Dendritic cell treated with granulocyte-macrophage colony-stimulating factor and Interleukin-4, amounts not matched to agents 40 ng/mL and 50 ng/mL, for 4 days (primary cell): ENCODE measurements around the gene FNTB.

ENCODE experiments used
- H3K27ac Mint-ChIP-seq: one replicate; pipeline ENCODE4 v1.8.0; 2022; ENCODE audit warnings: mild to moderate bottlenecking, mixed read lengths
- H3K27me3 Mint-ChIP-seq: one replicate; pipeline ENCODE4 v1.8.0; 2022; ENCODE audit warnings: mild to moderate bottlenecking, mixed read lengths
- H3K36me3 Mint-ChIP-seq: one replicate; pipeline ENCODE4 v1.8.0; 2022; ENCODE audit warnings: low read depth, mixed read lengths
- H3K4me1 Mint-ChIP-seq: one replicate; pipeline ENCODE4 v1.8.0; 2022; ENCODE audit warnings: low read depth, mixed read lengths
- H3K4me3 Mint-ChIP-seq: one replicate; pipeline ENCODE4 v1.8.0; 2022; ENCODE audit warnings: mild to moderate bottlenecking, moderate library complexity, mixed read lengths
- H3K9me3 Mint-ChIP-seq: one replicate; pipeline ENCODE4 v1.8.0; 2022; ENCODE audit warnings: mixed read lengths
- intact Hi-C: fragments of 100-400 bp; cut with micrococcal nuclease; formaldehyde crosslinking; loops from one replicate; pipeline ENCODE4 v1.15.0; 2022

Gene FNTB

GRCh38 chr14:64947710-64948611 lies 38.7 kb upstream of the FNTB start:
- no peaks in the 10 kb centered on the region for H3K9me3 Mint-ChIP-seq
- H3K36me3 Mint-ChIP-seq = peaks cover 52% of the 10 kb centered on the region
- intact Hi-C loops = no loop called here
- peaks cover 22% of the 10 kb centered on the region for H3K4me1 Mint-ChIP-seq
- no peak overlapping the region for H3K4me3 Mint-ChIP-seq
- no peaks in the 10 kb centered on the region for H3K27me3 Mint-ChIP-seq
- no peak overlapping the region for H3K27ac Mint-ChIP-seq

- intact Hi-C loops = no loop called here
- Mint-ChIP-seq H3K27me3 (no peaks in the 10 kb centered on the region), H3K9me3 (no peaks in the 10 kb centered on the region), H3K4me1 (peaks cover 15% of the 10 kb centered on the region), H3K36me3 (peaks cover 47% of the 10 kb centered on the region), H3K4me3 (no peak overlapping the region), H3K27ac (no peak overlapping the region)
These were observed 38.0 kb upstream of the FNTB start for GRCh38 chr14:64948612-64949210.

DNA sequence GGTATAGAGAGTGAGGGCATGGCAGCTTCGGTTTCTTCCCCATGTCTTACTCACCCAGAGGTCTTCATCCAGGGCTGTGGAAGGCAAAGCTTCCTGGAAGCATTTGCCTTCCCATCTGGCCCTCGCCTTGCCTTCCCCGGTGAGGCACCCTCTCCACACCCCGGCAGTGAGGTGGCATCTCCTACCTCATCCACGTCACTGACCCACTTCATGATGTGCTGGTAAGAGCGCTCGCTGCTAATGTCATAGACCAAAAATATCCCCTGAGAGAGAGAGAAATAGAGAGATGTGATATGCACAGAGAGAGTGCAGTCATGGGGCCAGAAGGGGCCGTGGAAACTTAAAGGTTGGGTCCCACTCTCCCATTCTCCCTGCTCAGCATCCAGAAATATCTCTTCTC lies 35.8 kb upstream of the FNTB start:
- peaks cover 34% of the 10 kb centered on the region for H3K36me3 Mint-ChIP-seq
- no peaks in the 10 kb centered on the region for H3K27me3 Mint-ChIP-seq
- H3K9me3 Mint-ChIP-seq = no peaks in the 10 kb centered on the region
- intact Hi-C loops = no loop called here
- H3K27ac Mint-ChIP-seq = no peak overlapping the region
- peaks cover 7% of the 10 kb centered on the region for H3K4me1 Mint-ChIP-seq
- H3K4me3 Mint-ChIP-seq = no peak overlapping the region

- H3K27me3 Mint-ChIP-seq = no peaks in the 10 kb centered on the region
- no peaks in the 10 kb centered on the region for H3K9me3 Mint-ChIP-seq
- H3K36me3 Mint-ChIP-seq = peaks cover 36% of the 10 kb centered on the region
- H3K4me1 Mint-ChIP-seq = peaks cover 7% of the 10 kb centered on the region
- no peak overlapping the region for H3K4me3 Mint-ChIP-seq
- intact Hi-C loops = no loop called here
- H3K27ac Mint-ChIP-seq = no peak overlapping the region
These were observed 35.4 kb upstream of the FNTB start for GRCh38 chr14:64951291-64951690.

- Mint-ChIP-seq H3K4me1 (peaks cover 7% of the 10 kb centered on the region), H3K27ac (no peak overlapping the region), H3K4me3 (no peak overlapping the region), H3K36me3 (peaks cover 36% of the 10 kb centered on the region), H3K9me3 (no peaks in the 10 kb centered on the region), H3K27me3 (no peaks in the 10 kb centered on the region)
- intact Hi-C loops = no loop called here
These were observed 35.0 kb upstream of the FNTB start for GRCh38 chr14:64951724-64952123.

DNA sequence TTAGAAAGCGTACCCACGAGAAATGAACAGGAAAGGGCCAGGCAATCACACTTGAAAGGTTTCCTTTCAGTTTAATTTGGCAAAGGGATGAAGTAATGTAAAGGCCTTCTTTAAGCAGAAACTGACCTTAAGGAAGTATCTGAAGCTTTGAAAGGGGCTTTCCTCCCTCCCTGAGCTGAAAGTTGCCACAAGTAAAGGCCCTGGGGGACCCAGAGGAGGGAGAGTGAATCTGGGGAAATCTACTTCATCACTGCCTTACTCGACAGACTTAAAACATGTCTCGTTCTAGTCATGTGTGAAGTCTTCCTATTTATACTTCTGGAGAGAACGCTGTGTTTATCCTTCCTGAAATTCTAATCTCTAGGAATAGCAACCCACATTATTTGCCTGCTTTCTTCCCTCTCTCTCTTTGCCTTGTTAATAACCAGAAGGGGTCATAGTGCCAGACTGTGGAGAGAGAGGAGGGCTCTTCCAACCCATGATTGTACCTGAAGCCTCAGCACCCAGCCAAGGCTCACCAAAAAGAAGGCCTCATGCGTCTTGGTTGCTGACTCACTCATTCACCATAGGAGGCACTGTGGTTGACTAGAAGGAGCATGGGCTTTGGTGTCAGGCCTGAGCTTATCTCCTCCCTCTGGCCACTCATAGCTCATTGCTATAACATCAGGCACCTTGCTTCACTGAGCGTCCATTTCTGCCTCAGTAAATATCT lies 33.9 kb upstream of the FNTB start:
- H3K27me3 Mint-ChIP-seq = no peaks in the 10 kb centered on the region
- no peaks in the 10 kb centered on the region for H3K4me1 Mint-ChIP-seq
- H3K9me3 Mint-ChIP-seq = no peaks in the 10 kb centered on the region
- intact Hi-C loops = no loop called here
- peaks cover 31% of the 10 kb centered on the region for H3K36me3 Mint-ChIP-seq
- no peak overlapping the region for H3K27ac Mint-ChIP-seq
- no peak overlapping the region for H3K4me3 Mint-ChIP-seq

GRCh38 chr14:64953310-64953654 lies 33.4 kb upstream of the FNTB start:
- H3K4me1 Mint-ChIP-seq = no peaks in the 10 kb centered on the region

GRCh38 chr14:64953661-64954060 lies 33.0 kb upstream of the FNTB start:
- peaks cover 22% of the 10 kb centered on the region for H3K36me3 Mint-ChIP-seq
- no peak overlapping the region for H3K27ac Mint-ChIP-seq
- H3K27me3 Mint-ChIP-seq = no peaks in the 10 kb centered on the region
- no peak overlapping the region for H3K4me3 Mint-ChIP-seq
- intact Hi-C loops = no loop called here
- H3K9me3 Mint-ChIP-seq = no peaks in the 10 kb centered on the region
- H3K4me1 Mint-ChIP-seq = no peaks in the 10 kb centered on the region

More at GRCh38 chr14:64953310-64953654, 33.4 kb upstream of the FNTB start:
- Mint-ChIP-seq H3K4me3 (no peak overlapping the region), H3K36me3 (peaks cover 25% of the 10 kb centered on the region), H3K27me3 (no peaks in the 10 kb centered on the region), H3K27ac (no peak overlapping the region), H3K9me3 (no peaks in the 10 kb centered on the region)
- intact Hi-C loops = no loop called here

- intact Hi-C loops = no loop called here
- Mint-ChIP-seq H3K27ac (no peak overlapping the region), H3K27me3 (no peaks in the 10 kb centered on the region), H3K4me3 (no peak overlapping the region), H3K9me3 (no peaks in the 10 kb centered on the region), H3K4me1 (no peaks in the 10 kb centered on the region), H3K36me3 (peaks cover 22% of the 10 kb centered on the region)
These were observed 32.0 kb upstream of the FNTB start for GRCh38 chr14:64954491-64955240.

DNA sequence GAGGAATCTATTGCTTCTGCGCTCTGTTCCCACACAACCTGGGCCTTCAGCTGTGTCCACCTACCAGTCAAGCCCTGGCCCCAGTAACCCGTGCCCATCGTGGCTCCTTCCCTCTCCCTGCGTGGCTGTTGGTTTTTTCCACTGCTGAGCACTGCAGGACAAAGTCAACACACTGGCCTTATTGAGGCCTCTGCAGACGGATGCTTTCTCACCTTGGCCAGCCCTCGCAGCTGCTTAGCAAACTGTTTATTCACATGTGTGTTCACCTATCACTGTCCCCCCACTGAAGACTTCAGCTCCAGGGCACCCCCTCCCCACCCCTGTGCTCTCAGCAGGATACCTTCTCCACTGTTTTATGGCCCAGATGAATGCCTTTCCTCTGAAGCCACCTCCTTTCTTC lies 31.4 kb upstream of the FNTB start:
- H3K4me3 Mint-ChIP-seq = no peak overlapping the region

GRCh38 chr14:64956697-64957406 lies 29.8 kb upstream of the FNTB start:
- no peaks in the 10 kb centered on the region for H3K27me3 Mint-ChIP-seq
- intact Hi-C loops = no loop called here
- no peak overlapping the region for H3K27ac Mint-ChIP-seq
- no peak overlapping the region for H3K4me3 Mint-ChIP-seq
- no peaks in the 10 kb centered on the region for H3K4me1 Mint-ChIP-seq
- H3K9me3 Mint-ChIP-seq = no peaks in the 10 kb centered on the region
- H3K36me3 Mint-ChIP-seq = peaks cover 11% of the 10 kb centered on the region

More for the DNA sequence above, 31.4 kb upstream of the FNTB start:
- H3K4me1 Mint-ChIP-seq = no peaks in the 10 kb centered on the region
- H3K36me3 Mint-ChIP-seq = peaks cover 16% of the 10 kb centered on the region
- H3K9me3 Mint-ChIP-seq = no peaks in the 10 kb centered on the region
- intact Hi-C loops = no loop called here
- H3K27ac Mint-ChIP-seq = no peak overlapping the region
- H3K27me3 Mint-ChIP-seq = no peaks in the 10 kb centered on the region

DNA sequence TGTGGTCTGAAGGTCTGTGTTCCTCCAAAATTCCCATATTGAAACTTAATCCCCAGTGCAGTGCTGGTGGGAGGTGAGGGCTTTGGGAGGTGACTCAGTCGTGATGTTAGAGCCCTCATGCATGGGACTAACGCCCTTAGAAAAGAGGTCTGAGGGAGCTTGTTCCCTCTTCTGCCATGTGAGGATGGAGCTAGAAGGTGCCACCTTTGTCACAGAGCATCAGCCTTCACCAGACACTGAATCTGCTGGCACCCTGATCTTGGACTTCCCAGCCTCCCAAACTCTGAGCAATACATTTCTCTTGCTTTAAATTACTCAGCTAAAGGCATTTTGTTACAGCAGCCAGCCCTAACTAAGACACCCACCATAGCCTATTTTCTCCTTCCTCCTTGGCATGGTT lies 28.5 kb upstream of the FNTB start:
- Mint-ChIP-seq H3K27me3 (no peaks in the 10 kb centered on the region), H3K4me3 (no peak overlapping the region), H3K4me1 (no peaks in the 10 kb centered on the region), H3K9me3 (no peaks in the 10 kb centered on the region), H3K36me3 (peaks cover 11% of the 10 kb centered on the region), H3K27ac (no peak overlapping the region)
- intact Hi-C loops = no loop called here

GRCh38 chr14:64958743-64959142 lies 28.0 kb upstream of the FNTB start:
- Mint-ChIP-seq H3K9me3 (no peaks in the 10 kb centered on the region), H3K4me1 (no peaks in the 10 kb centered on the region), H3K36me3 (peaks cover 11% of the 10 kb centered on the region), H3K4me3 (no peak overlapping the region), H3K27me3 (no peaks in the 10 kb centered on the region), H3K27ac (no peak overlapping the region)
- intact Hi-C loops = no loop called here
